ENCODE results near the gene SEMA4B.

SEMA4B gene

GRCh38 chr15:90208356-90208755, 7.2 kb downstream of the SEMA4B start:
- Histone ChIP-seq H3K4me1 (ENCODE audit: control insufficient read depth, insufficient read depth, low read length) (no peaks in the 10 kb centered on the region), H3K9me3 (ENCODE audit: control insufficient read depth, insufficient read depth, low read length) (no peaks in the 10 kb centered on the region), H3K4me3 (ENCODE audit: low read depth, low read length) (no peak overlapping the region), H3K27ac (ENCODE audit: low read depth, low read length) (no peak overlapping the region), H3K27me3 (ENCODE audit: control insufficient read depth, insufficient read depth, low read length) (no peaks in the 10 kb centered on the region), H3K36me3 (ENCODE audit: control insufficient read depth, insufficient read depth, low read length) (peaks cover 9% of the 10 kb centered on the region), H3K9ac (ENCODE audit: low read depth, low read length) (no peak overlapping the region)

- peaks cover 9% of the 10 kb centered on the region for H3K36me3 ChIP-seq (ENCODE audit: control insufficient read depth, insufficient read depth, low read length)
- no peaks in the 10 kb centered on the region for H3K27me3 ChIP-seq (ENCODE audit: control insufficient read depth, insufficient read depth, low read length)
- H3K4me1 ChIP-seq (ENCODE audit: control insufficient read depth, insufficient read depth, low read length): no peaks in the 10 kb centered on the region
- no peak overlapping the region for H3K4me3 ChIP-seq (ENCODE audit: low read depth, low read length)
- no peaks in the 10 kb centered on the region for H3K9me3 ChIP-seq (ENCODE audit: control insufficient read depth, insufficient read depth, low read length)
- no peak overlapping the region for H3K27ac ChIP-seq (ENCODE audit: low read depth, low read length)
- no peak overlapping the region for H3K9ac ChIP-seq (ENCODE audit: low read depth, low read length)
Measured at GRCh38 chr15:90209591-90209990, 8.5 kb downstream of the SEMA4B start.

- H3K36me3 ChIP-seq (ENCODE audit: control insufficient read depth, insufficient read depth, low read length): peaks cover 9% of the 10 kb centered on the region
- no peaks in the 10 kb centered on the region for H3K27me3 ChIP-seq (ENCODE audit: control insufficient read depth, insufficient read depth, low read length)
- H3K27ac ChIP-seq (ENCODE audit: low read depth, low read length): no peak overlapping the region
- H3K9ac ChIP-seq (ENCODE audit: low read depth, low read length): no peak overlapping the region
- H3K4me3 ChIP-seq (ENCODE audit: low read depth, low read length): no peak overlapping the region
- no peaks in the 10 kb centered on the region for H3K9me3 ChIP-seq (ENCODE audit: control insufficient read depth, insufficient read depth, low read length)
- no peaks in the 10 kb centered on the region for H3K4me1 ChIP-seq (ENCODE audit: control insufficient read depth, insufficient read depth, low read length)
Measured at GRCh38 chr15:90210593-90210992, 9.5 kb downstream of the SEMA4B start.

GRCh38 chr15:90211009-90211408, 9.9 kb downstream of the SEMA4B start:
- Histone ChIP-seq H3K27me3 (ENCODE audit: control insufficient read depth, insufficient read depth, low read length) (no peaks in the 10 kb centered on the region), H3K4me1 (ENCODE audit: control insufficient read depth, insufficient read depth, low read length) (no peaks in the 10 kb centered on the region), H3K36me3 (ENCODE audit: control insufficient read depth, insufficient read depth, low read length) (peaks cover 6% of the 10 kb centered on the region), H3K9me3 (ENCODE audit: control insufficient read depth, insufficient read depth, low read length) (no peaks in the 10 kb centered on the region), H3K27ac (ENCODE audit: low read depth, low read length) (no peak overlapping the region), H3K4me3 (ENCODE audit: low read depth, low read length) (no peak overlapping the region), H3K9ac (ENCODE audit: low read depth, low read length) (no peak overlapping the region)

- Histone ChIP-seq H3K9ac (ENCODE audit: low read depth, low read length) (no peak overlapping the region), H3K27ac (ENCODE audit: low read depth, low read length) (no peak overlapping the region), H3K4me3 (ENCODE audit: low read depth, low read length) (no peak overlapping the region)
Measured at GRCh38 chr15:90211440-90212143, 10.5 kb downstream of the SEMA4B start.

GRCh38 chr15:90212221-90213098, 11.3 kb downstream of the SEMA4B start:
- peaks cover 10% of the 10 kb centered on the region for H3K36me3 ChIP-seq (ENCODE audit: control insufficient read depth, insufficient read depth, low read length)
- H3K27me3 ChIP-seq (ENCODE audit: control insufficient read depth, insufficient read depth, low read length): no peaks in the 10 kb centered on the region
- no peak overlapping the region for H3K9ac ChIP-seq (ENCODE audit: low read depth, low read length)
- no peak overlapping the region for H3K27ac ChIP-seq (ENCODE audit: low read depth, low read length)
- no peaks in the 10 kb centered on the region for H3K4me1 ChIP-seq (ENCODE audit: control insufficient read depth, insufficient read depth, low read length)
- no peaks in the 10 kb centered on the region for H3K9me3 ChIP-seq (ENCODE audit: control insufficient read depth, insufficient read depth, low read length)
- H3K4me3 ChIP-seq (ENCODE audit: low read depth, low read length): no peak overlapping the region

More at GRCh38 chr15:90211440-90212143, 10.5 kb downstream of the SEMA4B start:
- Histone ChIP-seq H3K4me1 (ENCODE audit: control insufficient read depth, insufficient read depth, low read length) (no peaks in the 10 kb centered on the region), H3K27me3 (ENCODE audit: control insufficient read depth, insufficient read depth, low read length) (no peaks in the 10 kb centered on the region), H3K36me3 (ENCODE audit: control insufficient read depth, insufficient read depth, low read length) (peaks cover 6% of the 10 kb centered on the region), H3K9me3 (ENCODE audit: control insufficient read depth, insufficient read depth, low read length) (no peaks in the 10 kb centered on the region)

GRCh38 chr15:90213122-90213817, 12.1 kb downstream of the SEMA4B start:
- Histone ChIP-seq H3K27me3 (ENCODE audit: control insufficient read depth, insufficient read depth, low read length) (no peaks in the 10 kb centered on the region), H3K4me1 (ENCODE audit: control insufficient read depth, insufficient read depth, low read length) (no peaks in the 10 kb centered on the region), H3K27ac (ENCODE audit: low read depth, low read length) (no peak overlapping the region), H3K9me3 (ENCODE audit: control insufficient read depth, insufficient read depth, low read length) (no peaks in the 10 kb centered on the region), H3K4me3 (ENCODE audit: low read depth, low read length) (no peak overlapping the region), H3K9ac (ENCODE audit: low read depth, low read length) (no peak overlapping the region), H3K36me3 (ENCODE audit: control insufficient read depth, insufficient read depth, low read length) (peaks cover 12% of the 10 kb centered on the region)

- H3K36me3 ChIP-seq (ENCODE audit: control insufficient read depth, insufficient read depth, low read length): peaks cover 12% of the 10 kb centered on the region
- H3K4me1 ChIP-seq (ENCODE audit: control insufficient read depth, insufficient read depth, low read length): no peaks in the 10 kb centered on the region
- H3K27ac ChIP-seq (ENCODE audit: low read depth, low read length): no peak overlapping the region
- H3K9me3 ChIP-seq (ENCODE audit: control insufficient read depth, insufficient read depth, low read length): no peaks in the 10 kb centered on the region
- H3K27me3 ChIP-seq (ENCODE audit: control insufficient read depth, insufficient read depth, low read length): no peaks in the 10 kb centered on the region
- H3K4me3 ChIP-seq (ENCODE audit: low read depth, low read length): no peak overlapping the region
- no peak overlapping the region for H3K9ac ChIP-seq (ENCODE audit: low read depth, low read length)
Measured at GRCh38 chr15:90213818-90214204, 12.7 kb downstream of the SEMA4B start.

GRCh38 chr15:90214553-90215196, 13.5 kb downstream of the SEMA4B start:
- no peaks in the 10 kb centered on the region for H3K9me3 ChIP-seq (ENCODE audit: control insufficient read depth, insufficient read depth, low read length)
- H3K4me1 ChIP-seq (ENCODE audit: control insufficient read depth, insufficient read depth, low read length): peaks cover 4% of the 10 kb centered on the region; the same call in 1 of the 2 replicates
- H3K27me3 ChIP-seq (ENCODE audit: control insufficient read depth, insufficient read depth, low read length): no peaks in the 10 kb centered on the region
- no peak overlapping the region for H3K9ac ChIP-seq (ENCODE audit: low read depth, low read length)
- no peak overlapping the region for H3K27ac ChIP-seq (ENCODE audit: low read depth, low read length)
- H3K36me3 ChIP-seq (ENCODE audit: control insufficient read depth, insufficient read depth, low read length): peaks cover 12% of the 10 kb centered on the region
- H3K4me3 ChIP-seq (ENCODE audit: low read depth, low read length): no peak overlapping the region

GRCh38 chr15:90217671-90218394, 16.7 kb downstream of the SEMA4B start:
- no peaks in the 10 kb centered on the region for H3K9me3 ChIP-seq (ENCODE audit: control insufficient read depth, insufficient read depth, low read length)
- H3K4me3 ChIP-seq (ENCODE audit: low read depth, low read length): no peak overlapping the region
- no peaks in the 10 kb centered on the region for H3K27me3 ChIP-seq (ENCODE audit: control insufficient read depth, insufficient read depth, low read length)
- peaks cover 16% of the 10 kb centered on the region; the same call in 1 of the 2 replicates for H3K36me3 ChIP-seq (ENCODE audit: control insufficient read depth, insufficient read depth, low read length)
- no peak overlapping the region for H3K9ac ChIP-seq (ENCODE audit: low read depth, low read length)
- H3K27ac ChIP-seq (ENCODE audit: low read depth, low read length): no peak overlapping the region
- peaks cover 4% of the 10 kb centered on the region; the same call in 1 of the 2 replicates for H3K4me1 ChIP-seq (ENCODE audit: control insufficient read depth, insufficient read depth, low read length)
